Right ventricle myocardium superior (tissue), 1 donor: ENCODE data around the gene UNC5B. TPM values are rescaled to one million over a fixed set of nuclear protein-coding genes. Genes with fewer than 3 reads are reported as not detected.

ENCODE experiments used
- ATAC-seq: fragments of 200-7000 bp; cut with Tn5 transposase; one replicate; pipeline ENCODE4 v1.9.1; 2020; ENCODE audit warnings: mild to moderate bottlenecking; ENCODE audit not compliant: poor library complexity
- DNase-seq: peaks from one replicate; pipeline ENCODE4 v3.0.0-alpha.2; 2020
- intact Hi-C: fragments of 100-400 bp; cut with DNase I; formaldehyde crosslinking; loops from one replicate; pipeline ENCODE4 v1.11.2; 2022
- total RNA-seq: library from RNA; stranded (reverse); fragmentation: NEBNext Ultra II Directional; extraction: Animal tissue kit (Norgen Biotek cat#: 25700); gene quantifications from one replicate; pipeline ENCODE4 v1.2.1, GENCODE V29; 2021
- donor health status: DM: no; HTN: yes; CAD: no; lungs with severe emphysema.

UNC5B gene
- total RNA-seq, 1 donor from 2014 or later: 12.2 TPM

- intact Hi-C loops: no loop called here
- DNase-seq: no peak
- ATAC-seq: no peak
These were observed 46.2 kb downstream of the UNC5B start for GRCh38 chr10:71258446-71259145.

- no peak for DNase-seq
- no peak for ATAC-seq
- intact Hi-C loops: no loop called here
These were observed 46.9 kb downstream of the UNC5B start for GRCh38 chr10:71259282-71259681.

DNA sequence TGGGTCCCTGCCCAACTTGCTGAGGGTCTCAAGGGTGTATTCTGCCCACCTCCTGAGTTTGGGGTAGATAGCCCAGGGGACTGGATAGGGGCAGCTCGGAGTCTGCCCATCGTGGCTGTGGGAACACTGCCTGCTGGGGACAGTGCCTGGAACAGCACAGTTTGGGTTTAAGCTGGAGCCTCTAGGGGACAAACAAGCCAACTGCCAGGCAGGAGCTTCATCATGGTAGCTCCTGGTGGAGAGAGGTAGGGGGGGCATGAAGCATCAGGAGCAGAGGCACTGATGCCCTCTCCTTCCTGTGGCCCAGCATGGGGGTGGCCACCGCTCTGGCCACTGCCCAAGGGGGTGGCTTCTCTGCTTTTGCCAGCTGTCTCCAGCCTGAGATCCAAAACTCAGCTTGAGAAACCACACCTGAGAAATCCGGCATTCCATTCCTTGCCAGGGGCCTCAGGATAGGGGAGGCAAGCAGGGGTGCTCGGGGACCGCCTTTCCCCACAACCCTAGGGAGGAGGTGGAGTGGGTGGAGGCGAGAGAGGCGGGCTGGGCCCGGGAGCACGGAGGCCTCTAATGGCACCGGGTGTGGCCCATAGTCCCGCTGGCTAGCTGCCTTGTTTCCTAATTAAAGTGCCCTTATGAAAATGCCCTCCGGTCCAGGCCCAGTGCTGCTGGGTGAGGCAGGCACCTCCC, 47.6 kb downstream of the UNC5B start:
- ATAC-seq: peak; percentile 21
- no peak for DNase-seq
- intact Hi-C loops: no loop called here

DNA sequence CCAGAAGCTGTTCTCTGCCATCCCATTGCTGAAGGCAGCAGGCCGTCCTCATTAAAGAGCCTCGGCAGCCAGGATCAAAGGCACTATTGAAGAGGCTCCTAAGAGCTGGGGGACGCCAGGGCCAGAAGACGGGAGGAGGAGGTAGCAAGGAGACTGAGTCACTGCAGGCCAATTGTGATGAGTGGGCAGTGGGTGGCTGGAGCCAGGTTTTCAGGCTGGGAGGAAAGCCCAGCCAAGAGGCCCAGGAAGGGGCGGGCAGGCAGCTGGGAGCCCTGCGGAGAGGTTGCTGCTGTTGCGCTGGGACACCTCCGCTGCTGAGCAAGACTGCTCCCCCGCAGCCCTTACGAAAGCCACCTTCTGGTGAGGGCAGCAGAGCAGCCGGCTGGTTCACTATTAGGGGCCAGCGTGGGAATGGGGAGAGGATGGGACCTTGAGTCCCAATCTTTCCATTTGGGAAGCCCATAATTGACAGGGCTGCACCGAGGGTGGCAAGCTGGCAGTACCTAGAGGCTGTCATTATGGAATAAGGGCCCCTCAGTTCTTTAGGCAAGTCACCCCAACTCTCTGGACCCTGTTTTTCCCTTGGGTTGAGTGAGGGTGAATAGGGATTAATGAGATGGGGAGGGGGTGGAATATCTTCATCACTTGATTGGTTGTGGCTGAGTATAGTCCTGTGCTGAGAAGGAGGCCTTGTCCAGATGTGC, 48.4 kb downstream of the UNC5B start:
- intact Hi-C loops: no loop called here
- peak; percentile 60 for ATAC-seq
- peak; percentile 63 for DNase-seq

DNA sequence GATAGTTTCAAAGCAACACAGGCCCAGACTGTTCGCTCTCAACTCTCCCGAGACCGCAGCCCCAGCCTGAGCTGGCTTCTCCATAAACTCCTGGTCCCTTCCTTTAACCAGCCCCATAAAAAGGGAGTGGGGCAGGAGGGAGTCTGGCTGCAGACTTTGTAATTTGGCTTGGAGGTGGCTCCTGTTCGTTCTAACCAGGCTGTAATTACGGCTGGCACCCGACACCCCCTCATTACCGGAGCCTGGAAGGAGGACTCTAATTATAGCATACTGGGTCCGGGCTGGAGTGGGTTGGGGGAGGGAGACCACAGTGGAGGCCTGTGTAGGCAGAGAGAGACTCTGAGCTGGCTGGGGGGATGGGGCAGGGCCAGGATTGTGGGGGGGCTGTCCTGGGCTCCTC, 49.7 kb downstream of the UNC5B start:
- no peak for DNase-seq
- ATAC-seq: peak; percentile 67
- intact Hi-C loops: no loop called here

DNA sequence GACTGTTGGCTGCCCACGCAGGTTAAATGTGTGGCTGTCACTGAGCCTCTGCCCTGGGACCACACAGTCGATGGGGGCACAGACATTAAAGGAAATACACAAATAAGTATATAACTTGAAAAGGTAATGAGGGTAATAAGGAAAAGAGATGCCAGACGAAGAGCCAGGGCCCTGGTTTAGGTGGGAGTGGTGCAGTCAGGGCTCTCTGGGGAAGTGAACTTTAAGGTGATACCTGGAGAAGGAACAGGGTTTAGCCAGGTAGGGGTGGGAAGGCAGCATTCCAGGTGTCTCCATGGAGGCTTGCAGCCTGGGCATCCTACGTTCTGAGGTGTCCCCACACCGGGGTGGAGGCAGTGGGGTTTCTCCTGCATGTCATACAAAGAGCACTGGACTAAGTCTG, 50.4 kb downstream of the UNC5B start:
- intact Hi-C loops: no loop called here
- ATAC-seq: no peak
- no peak for DNase-seq

DNA sequence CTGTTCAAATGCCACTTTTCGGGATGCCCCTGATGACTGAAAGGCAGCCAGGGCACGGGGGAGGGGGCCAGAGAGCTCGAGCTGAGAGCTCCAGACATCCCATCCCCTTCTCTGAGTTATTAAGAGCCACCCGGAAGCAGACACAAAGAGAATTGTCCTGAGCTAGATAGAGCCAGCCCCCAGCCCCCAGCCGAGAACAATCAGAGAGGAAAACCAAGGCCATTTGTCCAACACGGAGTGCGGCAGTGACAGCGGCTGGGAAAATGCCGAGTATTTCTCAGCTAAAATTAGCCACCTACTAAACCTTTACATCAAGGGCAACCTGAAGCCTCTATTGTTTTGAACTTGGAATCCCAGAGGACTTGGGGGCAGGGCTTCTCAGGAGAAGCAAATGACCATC, 51.0 kb downstream of the UNC5B start:
- intact Hi-C loops: no loop called here
- no peak for DNase-seq
- ATAC-seq: peak; percentile 4

DNA sequence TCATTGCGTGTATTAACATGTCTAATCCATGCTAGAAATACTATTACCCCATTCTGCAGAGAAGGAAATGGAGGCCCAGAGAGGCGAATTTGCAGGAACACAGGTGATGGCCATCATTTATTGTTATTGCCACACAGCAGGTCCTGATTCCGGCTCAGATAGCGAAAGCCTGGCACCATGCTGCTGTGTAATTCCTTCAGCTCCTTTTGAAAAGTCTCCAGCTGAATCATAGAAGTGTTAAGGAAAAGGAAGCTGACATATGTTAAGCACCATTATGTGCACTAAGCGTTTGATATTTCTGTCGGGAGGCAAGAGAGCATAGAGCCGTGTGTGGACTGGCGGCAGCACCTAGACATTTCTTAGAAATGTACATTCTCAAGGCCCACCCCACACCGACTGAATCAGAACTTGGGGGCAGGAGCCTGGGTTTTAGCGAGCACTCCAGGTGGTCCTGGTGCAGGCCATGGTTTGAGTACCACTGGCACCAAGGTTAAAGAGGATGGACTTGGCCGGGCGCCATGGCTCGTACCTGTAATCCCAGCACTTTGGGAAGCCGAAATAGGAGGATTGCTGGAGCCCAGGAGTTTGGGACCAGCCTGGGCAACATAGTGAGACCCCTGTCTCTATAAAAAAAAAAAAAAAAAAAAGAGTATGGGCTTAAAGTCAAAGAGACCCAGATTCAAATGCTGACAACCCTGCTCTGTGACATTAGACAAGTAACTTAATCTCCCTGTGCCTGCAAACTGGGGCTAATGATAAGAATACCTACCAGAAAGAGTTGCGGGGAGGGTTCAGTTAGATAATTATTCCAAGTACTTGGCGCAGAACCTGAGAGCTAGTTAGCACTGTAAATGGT, 52.2 kb downstream of the UNC5B start:
- DNase-seq: no peak
- intact Hi-C loops: no loop called here

DNA sequence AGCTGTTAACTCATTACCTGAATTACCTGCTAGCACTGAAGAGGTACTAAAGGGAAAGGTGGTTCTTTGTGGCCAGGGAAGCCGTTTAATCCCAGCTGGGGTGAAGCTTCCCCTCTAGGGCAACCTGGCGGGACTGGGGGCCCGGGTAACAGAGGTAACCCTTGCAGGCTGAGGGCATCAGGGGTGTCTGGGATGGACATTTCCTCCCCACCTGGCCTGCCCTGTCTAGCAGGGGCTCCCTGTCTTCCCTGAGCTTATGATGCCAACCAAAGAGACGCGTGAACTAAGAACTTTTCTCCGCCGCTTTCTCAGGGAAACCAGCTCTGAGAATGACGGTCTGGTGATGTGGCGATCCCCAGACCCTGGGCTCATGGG, 52.8 kb downstream of the UNC5B start:
- no peak for DNase-seq
- ATAC-seq: no peak
- intact Hi-C loops: no loop called here

More for the DNA sequence above, 52.2 kb downstream of the UNC5B start:
- ATAC-seq: no peak

- intact Hi-C loops: no loop called here
- ATAC-seq (no peak), DNase-seq (peak; percentile 34)
These were observed 53.3 kb downstream of the UNC5B start for GRCh38 chr10:71265618-71266146.

GRCh38 chr10:71266147-71266917, 54.0 kb downstream of the UNC5B start:
- ATAC-seq (peak; percentile 21), DNase-seq (peak; percentile 74)
- intact Hi-C loops: no loop called here

DNA sequence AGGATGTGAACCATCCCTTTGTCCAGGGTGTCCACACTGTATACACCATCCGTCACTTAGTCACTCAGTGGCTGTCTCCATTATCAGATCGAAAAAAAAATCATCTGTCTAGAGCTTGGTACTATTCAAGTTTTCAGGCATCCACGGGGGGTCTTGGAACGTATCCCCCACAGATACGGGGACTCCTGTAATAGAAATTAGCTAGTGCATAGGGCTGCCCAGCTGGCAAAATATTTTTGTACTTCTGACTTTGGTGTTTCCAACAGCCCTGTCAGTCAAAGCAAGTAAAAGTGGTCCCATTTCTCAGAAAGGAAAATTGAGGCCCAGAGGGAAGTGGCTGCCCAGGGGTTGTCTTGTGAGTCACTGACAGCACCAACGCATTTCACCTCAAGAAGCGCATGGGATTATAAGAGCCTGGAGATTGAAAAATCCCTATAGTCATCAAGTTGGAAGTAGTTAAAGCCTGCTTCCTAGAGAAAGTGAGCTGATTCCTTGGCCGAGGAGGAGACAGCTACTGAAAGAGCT, 54.6 kb downstream of the UNC5B start:
- ATAC-seq (no peak), DNase-seq (no peak)

GRCh38 chr10:71267508-71268240, 55.3 kb downstream of the UNC5B start:
- ATAC-seq (no peak), DNase-seq (no peak)
- intact Hi-C loops: no loop called here

More for the DNA sequence above, 54.6 kb downstream of the UNC5B start:
- intact Hi-C loops: no loop called here

- ATAC-seq: peak; percentile 44
- intact Hi-C loops: no loop called here
- no peak for DNase-seq
These were observed 55.9 kb downstream of the UNC5B start for GRCh38 chr10:71268247-71268691.

- DNase-seq (peak; percentile 79), ATAC-seq (peak; percentile 83)
- intact Hi-C loops: no loop called here
These were observed 56.4 kb downstream of the UNC5B start for GRCh38 chr10:71268758-71269157.

GRCh38 chr10:71269301-71270288, 57.2 kb downstream of the UNC5B start:
- no peak for DNase-seq
- intact Hi-C loops: loop anchor here (2.0 kb wide), 1 partner anchor 59 kb away; no protein-coding TSS in a partner anchor
- peak; percentile 54 for ATAC-seq
